Measurements from ENCODE around the gene CHTF18. TPM values are rescaled to one million over a fixed set of nuclear protein-coding genes. Genes with fewer than 3 reads are reported as not detected.

The CHTF18 gene
- total and polyA plus RNA-seq, 9 of the 15 experiments (the other 6 are each of a cell fraction or from before 2014, with no cell fraction given) = 2.5 to 123 (median 17.0) TPM

DNA sequence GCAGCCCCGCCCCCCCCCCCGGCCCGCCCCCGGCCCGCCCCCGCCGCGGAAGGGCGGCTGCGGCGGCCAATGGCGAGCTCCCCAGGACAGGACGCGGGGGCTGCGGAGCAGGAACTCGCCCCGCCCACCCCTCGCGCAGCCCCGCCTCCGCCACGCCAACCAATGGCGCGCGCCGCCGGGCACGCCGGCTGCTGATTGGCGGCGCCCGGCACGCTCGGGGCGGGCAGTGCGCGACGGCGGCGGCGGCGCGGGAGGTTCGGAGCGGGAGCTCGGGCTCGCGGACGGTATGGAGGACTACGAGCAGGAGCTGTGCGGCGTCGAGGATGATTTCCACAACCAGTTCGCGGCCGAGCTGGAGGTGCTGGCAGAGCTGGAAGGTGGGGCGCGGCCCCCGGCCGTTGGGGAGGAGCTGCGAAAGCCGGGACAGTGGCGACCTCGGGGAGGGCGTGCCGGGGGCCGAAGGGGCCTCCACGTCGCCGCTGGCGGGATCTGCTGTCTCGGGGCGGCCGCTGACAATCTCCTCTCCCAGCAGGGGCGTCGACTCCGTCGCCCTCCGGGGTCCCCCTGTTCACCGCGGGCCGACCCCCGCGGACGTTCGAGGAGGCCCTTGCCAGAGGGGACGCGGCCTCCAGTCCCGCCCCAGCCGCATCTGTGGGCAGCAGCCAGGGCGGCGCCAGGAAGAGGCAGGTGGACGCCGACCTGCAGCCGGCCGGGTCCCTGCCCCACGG is at the start of gene CHTF18 (continued):
- TF ChIP-seq THAP12 (CRISPR knock-in tag; IDR thresholded peaks at IDR 0.05) (0 out of 2 replicates have a peak, but pooled peaks have one; percentile 46), SIN3B (IDR thresholded peaks at IDR 0.05; ENCODE audit: low read depth) (peak; percentile 88), CCNT2 (IDR thresholded peaks at IDR 0.05; ENCODE audit: borderline replicate concordance, extremely low read depth, insufficient read length, low read depth, low read length) (peak; percentile 45), KDM5B (IDR thresholded peaks at IDR 0.05; ENCODE audit: insufficient replicate concordance, low read depth, low read length) (peak; percentile 73), SPI1 (IDR thresholded peaks at IDR 0.05; ENCODE audit: borderline replicate concordance, low read depth, low read length) (no peak), E2F6 (IDR thresholded peaks at IDR 0.05; ENCODE audit: borderline replicate concordance in 1 of 2, extremely low read depth in 1 of 2, insufficient read depth in 1 of 2, insufficient read length in 1 of 2, low read depth in 1 of 2, low read length in 1 of 2, poor library complexity in 1 of 2, severe bottlenecking in 1 of 2) (peak; percentile 78 to 89), MNT (conservative IDR thresholded peaks at IDR 0.05) (peak in 1 of 2 experiments; percentile 76; a peak in 2 of 4 replicates), BCOR (IDR thresholded peaks at IDR 0.05) (peak; percentile 68; the same call in 1 of the 2 replicates), NFATC3 (IDR thresholded peaks at IDR 0.05) (no peak), SAP30 (IDR thresholded peaks at IDR 0.05; ENCODE audit: borderline replicate concordance, insufficient read depth, low read depth, low read length, poor library complexity, severe bottlenecking) (peak; percentile 93), MTF1 (CRISPR knock-in tag; IDR thresholded peaks at IDR 0.05; ENCODE audit: borderline replicate concordance) (no peak)
- TF ChIP-seq, protein P1, sequence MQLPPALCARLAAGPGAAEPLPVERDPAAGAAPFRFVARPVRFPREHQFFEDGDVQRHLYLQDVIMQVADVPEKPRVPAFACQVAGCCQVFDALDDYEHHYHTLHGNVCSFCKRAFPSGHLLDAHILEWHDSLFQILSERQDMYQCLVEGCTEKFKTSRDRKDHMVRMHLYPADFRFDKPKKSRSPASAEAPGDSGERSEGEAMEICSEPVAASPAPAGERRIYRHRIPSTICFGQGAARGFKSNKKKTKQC (CRISPR knock-in tag; IDR thresholded peaks at IDR 0.05) = peak; percentile 52; the same call in 1 of the 2 replicates
- TF ChIP-seq, protein P2, sequence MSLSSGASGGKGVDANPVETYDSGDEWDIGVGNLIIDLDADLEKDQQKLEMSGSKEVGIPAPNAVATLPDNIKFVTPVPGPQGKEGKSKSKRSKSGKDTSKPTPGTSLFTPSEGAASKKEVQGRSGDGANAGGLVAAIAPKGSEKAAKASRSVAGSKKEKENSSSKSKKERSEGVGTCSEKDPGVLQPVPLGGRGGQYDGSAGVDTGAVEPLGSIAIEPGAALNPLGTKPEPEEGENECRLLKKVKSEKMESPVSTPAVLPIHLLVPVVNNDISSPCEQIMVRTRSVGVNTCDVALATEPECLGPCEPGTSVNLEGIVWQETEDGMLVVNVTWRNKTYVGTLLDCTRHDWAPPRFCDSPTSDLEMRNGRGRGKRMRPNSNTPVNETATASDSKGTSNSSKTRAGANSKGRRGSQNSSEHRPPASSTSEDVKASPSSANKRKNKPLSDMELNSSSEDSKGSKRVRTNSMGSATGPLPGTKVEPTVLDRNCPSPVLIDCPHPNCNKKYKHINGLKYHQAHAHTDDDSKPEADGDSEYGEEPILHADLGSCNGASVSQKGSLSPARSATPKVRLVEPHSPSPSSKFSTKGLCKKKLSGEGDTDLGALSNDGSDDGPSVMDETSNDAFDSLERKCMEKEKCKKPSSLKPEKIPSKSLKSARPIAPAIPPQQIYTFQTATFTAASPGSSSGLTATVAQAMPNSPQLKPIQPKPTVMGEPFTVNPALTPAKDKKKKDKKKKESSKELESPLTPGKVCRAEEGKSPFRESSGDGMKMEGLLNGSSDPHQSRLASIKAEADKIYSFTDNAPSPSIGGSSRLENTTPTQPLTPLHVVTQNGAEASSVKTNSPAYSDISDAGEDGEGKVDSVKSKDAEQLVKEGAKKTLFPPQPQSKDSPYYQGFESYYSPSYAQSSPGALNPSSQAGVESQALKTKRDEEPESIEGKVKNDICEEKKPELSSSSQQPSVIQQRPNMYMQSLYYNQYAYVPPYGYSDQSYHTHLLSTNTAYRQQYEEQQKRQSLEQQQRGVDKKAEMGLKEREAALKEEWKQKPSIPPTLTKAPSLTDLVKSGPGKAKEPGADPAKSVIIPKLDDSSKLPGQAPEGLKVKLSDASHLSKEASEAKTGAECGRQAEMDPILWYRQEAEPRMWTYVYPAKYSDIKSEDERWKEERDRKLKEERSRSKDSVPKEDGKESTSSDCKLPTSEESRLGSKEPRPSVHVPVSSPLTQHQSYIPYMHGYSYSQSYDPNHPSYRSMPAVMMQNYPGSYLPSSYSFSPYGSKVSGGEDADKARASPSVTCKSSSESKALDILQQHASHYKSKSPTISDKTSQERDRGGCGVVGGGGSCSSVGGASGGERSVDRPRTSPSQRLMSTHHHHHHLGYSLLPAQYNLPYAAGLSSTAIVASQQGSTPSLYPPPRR (CRISPR knock-in tag; IDR thresholded peaks at IDR 0.05; ENCODE audit: borderline replicate concordance) = peak; percentile 56; the same call in 1 of the 2 replicates
